SH-SY5Y (cell line): ENCODE measurements around the gene DPYD.

Experiments used
- GATA2 ChIP-seq: IDR thresholded peaks from 2 replicates; pipeline ENCODE4 v1.6.1; 2011; ENCODE audit warnings: mild to moderate bottlenecking, low read depth, low read length
- GATA3 ChIP-seq: IDR thresholded peaks from 2 replicates; pipeline ENCODE4 v1.6.1; 2011; ENCODE audit warnings: low read depth, mild to moderate bottlenecking, low read length, moderate library complexity

The DPYD gene

GRCh38 chr1:97095764-97096163 lies 825.1 kb downstream of the DPYD start:
- TF ChIP-seq GATA2 (peak; percentile 21; the same call in 1 of the 2 replicates), GATA3 (peak; percentile 21; the same call in 1 of the 2 replicates)

DNA sequence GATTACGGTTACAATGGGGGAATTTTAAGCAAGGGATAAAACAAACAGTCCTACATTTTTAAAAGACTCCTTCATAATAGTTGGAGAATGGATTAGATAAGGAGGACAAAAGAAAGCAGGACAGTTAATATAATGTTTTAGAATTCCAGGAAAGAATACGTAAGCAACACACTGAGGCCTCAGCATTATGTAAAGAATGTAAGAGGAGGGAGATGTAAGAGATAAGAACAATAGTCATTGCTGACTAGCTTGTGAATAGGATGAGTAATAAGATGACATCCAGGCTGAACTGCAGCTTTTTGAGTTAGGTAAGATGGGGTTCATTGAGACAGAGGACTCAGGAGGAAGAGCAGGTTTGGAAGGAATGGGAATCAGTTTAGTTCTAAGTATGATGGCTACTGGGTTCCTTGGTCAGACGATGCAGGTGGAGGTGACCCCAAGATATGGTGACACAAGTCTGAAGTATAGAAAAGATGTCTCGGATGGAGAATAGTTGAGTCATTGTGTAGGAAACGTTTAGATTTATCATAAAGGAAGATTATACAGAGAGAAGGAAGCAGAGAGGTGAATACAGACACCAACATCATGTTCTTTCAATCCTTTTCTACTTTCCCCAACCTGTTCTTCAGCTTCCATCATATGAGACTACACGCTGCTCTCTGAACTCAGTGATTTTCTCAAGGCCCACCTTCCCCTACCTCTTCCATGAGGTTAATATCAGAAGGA lies 826.4 kb downstream of the DPYD start:
- TF ChIP-seq GATA2 (no peak), GATA3 (no peak)

DNA sequence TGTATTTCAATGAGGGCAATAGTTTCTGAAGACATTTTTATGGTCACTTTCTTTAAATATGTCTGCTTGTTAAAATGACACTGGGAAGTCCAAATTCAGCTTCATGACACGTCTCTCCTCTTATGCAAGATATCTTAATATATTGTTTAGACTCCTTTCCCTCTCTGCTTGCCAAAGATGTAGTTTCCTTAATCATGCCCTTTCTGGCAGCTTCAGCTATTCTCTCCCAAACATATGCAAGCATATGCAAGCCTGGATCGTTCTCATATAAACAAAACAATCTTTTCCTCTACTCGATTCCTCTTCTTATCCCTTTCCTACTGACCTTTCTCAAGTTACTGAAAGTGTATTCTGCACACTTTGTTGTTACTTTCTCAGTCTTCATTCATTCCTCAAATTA lies 827.1 kb downstream of the DPYD start:
- TF ChIP-seq GATA3 (no peak), GATA2 (no peak)

DNA sequence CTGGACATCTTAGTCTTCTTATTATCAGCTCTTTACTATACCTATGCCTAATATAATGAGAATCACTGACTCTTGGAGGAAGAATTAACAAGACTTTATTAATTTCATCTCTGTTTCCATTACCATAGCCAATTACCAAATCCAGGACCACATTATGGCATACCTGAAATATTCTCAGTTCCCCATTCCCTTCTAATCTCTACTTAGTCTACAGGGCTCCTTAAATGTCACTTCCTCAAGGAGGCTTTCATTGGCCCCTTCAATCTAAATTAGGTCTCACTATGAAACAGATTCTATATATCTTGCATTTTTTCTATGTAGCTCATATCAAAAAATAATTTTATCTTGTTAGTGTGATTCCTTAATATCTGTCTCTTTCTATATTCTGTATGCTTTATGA lies 828.0 kb downstream of the DPYD start:
- TF ChIP-seq GATA2 (no peak), GATA3 (no peak)

DNA sequence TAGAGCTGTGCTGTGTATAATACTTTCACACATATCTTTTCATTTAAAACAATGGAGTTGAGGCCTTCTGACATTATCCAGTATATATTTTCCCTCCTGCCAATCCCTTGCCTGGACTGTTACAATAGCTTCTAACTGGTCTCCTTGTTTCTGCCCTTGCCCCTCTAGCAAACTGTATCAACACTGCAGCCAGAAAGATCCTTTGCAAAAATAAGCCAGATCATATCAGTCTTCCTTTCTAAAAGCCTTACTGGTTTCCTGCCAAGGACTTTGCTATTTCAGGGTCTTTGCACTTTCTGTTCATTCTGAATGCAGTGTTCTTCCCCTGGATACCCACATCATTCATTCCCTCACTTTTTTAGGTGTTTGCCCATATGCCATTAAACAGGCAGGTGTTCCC lies 829.2 kb downstream of the DPYD start:
- TF ChIP-seq GATA2 (peak; percentile 70), GATA3 (no peak)

GRCh38 chr1:97091263-97091662 lies 829.6 kb downstream of the DPYD start:
- TF ChIP-seq GATA2 = no peak

GRCh38 chr1:97090725-97091124 lies 830.1 kb downstream of the DPYD start:
- TF ChIP-seq GATA3 (no peak), GATA2 (no peak)

DNA sequence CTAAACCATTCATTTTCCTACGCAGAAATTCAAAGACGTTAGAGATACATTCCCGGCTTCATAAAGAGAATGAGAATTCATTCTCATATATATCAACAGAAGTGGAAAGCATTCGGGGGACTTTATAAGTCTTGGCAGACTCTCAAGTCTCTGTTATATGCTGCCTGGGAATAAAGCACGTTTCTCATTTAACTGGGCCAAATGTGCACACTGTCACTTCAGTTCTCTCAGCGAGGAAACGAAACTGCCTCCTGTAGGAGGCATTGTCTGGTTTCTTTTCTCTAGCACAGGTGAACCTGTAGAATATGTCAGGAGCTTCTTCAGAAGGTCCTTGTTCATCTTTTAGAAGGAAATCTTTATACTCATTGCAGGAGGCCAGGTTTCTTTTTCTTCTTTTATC lies 831.7 kb downstream of the DPYD start:
- TF ChIP-seq GATA3 = no peak
- no peak for TF ChIP-seq GATA2

DNA sequence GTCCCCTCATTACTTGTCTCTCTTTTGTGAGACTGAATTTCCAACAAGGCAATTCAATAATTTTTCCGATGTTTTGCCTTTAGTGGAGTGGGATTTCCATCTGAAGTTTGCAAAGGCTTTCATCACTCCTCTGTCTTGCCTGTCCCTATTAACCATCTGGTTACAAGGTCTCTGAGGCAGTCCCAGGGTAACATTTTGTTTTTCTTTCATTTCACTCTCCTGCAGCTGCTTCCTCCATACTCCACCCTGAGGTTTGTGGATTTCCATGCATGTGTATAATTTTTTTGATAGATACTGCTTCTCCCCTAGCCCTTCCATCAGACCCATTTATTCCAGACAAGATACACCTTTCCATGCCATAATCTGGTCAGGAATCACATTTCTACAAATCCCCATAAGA lies 832.4 kb downstream of the DPYD start:
- TF ChIP-seq GATA3 (no peak), GATA2 (no peak)

- TF ChIP-seq GATA2 = no peak
- TF ChIP-seq GATA3 = no peak
Observed at GRCh38 chr1:97084546-97084945, 836.3 kb downstream of the DPYD start.

DNA sequence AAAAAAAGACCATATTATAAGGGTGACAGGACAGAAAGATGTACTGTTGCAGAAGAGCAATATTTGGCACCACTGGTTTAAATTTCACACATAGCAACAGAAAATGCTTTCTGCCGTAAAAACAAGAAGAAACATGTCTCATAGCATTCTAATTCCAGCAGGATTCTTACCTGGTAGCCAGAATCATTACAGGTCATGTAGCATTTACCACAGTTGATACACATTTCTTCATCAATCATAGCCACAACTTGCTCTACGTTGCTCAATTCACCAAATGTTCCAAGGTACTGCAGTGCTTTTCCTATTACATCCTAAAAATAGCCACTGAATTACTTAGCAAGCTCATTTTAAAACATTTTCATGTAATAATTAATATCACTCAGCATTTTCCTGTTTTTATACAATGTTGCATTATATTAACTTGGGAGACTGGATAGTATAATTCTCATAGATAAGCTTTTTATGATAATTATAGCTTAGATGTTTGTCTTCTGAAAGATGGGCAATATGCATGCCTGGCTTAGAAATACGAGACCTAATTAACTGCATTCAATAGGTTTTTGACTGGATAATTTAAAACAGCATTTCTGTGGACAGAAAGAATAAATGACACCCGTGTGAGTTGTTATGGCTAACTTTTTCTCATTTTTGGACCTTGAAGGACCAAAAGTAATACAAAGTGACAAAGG lies 838.5 kb downstream of the DPYD start:
- no peak for TF ChIP-seq GATA2
- peak; percentile 19; the same call in 1 of the 2 replicates for TF ChIP-seq GATA3

- TF ChIP-seq GATA2 = no peak
- no peak for TF ChIP-seq GATA3
Observed at GRCh38 chr1:97078872-97079271, 842.0 kb downstream of the DPYD start.

- TF ChIP-seq GATA2 = no peak
- TF ChIP-seq GATA3 = no peak
Observed at GRCh38 chr1:97077221-97077620, 843.6 kb downstream of the DPYD start.

GRCh38 chr1:97074771-97075170 lies 846.1 kb downstream of the DPYD start:
- TF ChIP-seq GATA3 (no peak), GATA2 (no peak)

DNA sequence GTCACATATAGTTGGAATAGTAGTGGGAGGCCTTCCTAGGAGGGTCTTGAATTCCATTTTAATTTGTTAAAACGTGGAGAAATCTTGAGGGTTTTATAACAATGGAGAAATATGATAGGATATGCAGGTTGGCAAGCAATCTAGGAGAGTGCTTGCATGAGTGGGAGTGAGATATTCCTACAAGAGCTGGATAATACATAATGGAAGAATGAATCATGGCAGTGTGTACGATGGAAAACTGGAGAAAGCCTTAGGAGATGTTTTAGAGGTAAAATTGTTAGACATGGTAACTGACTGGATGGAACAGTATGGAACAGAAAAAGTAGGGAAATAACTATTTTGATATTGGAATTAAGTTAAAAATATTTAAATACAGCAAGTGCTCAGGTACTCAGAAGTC lies 846.9 kb downstream of the DPYD start:
- TF ChIP-seq GATA2 (no peak), GATA3 (no peak)
